Loucy (cell line): ENCODE results near the gene HSF2.
A peak's percentile ranks its signal among the peaks of the same experiment; 100 is the strongest.

Source experiments
- H2AFZ ChIP-seq: fragments of 200-600 bp; sonication (generic); 2 replicates; pipeline ENCODE4 v1.6.0; 2016; ENCODE audit warnings: antibody characterized with exemption, mild to moderate bottlenecking, low read length, moderate library complexity
- H3F3A ChIP-seq: fragments of 200-600 bp; 2 replicates; pipeline ENCODE4 v1.6.0; 2016; ENCODE audit warnings: antibody characterized with exemption, low read depth, mild to moderate bottlenecking
- H3K27me3 ChIP-seq: fragments of 200-600 bp; sonication (generic); 2 replicates; pipeline ENCODE4 v1.6.1; 2014; ENCODE audit warnings: low read length, mild to moderate bottlenecking; ENCODE audit not compliant: insufficient read depth, poor library complexity, severe bottlenecking
- H3K36me3 ChIP-seq: fragments of 200-600 bp; sonication (generic); 2 replicates; pipeline ENCODE4 v1.6.1; 2016; ENCODE audit warnings: low read length; ENCODE audit not compliant: insufficient read depth
- H3K4me1 ChIP-seq: fragments of 200-600 bp; sonication (generic); 2 replicates; pipeline ENCODE4 v1.5.1; 2014; ENCODE audit warnings: low read length, mild to moderate bottlenecking; ENCODE audit not compliant: insufficient read depth, poor library complexity, severe bottlenecking
- H3K4me2 ChIP-seq: fragments of 200-600 bp; sonication (generic); 2 replicates; pipeline ENCODE4 v1.6.0; 2014; ENCODE audit warnings: antibody characterized with exemption, low read length, low read depth, mild to moderate bottlenecking; ENCODE audit not compliant: poor library complexity, severe bottlenecking
- H3K4me3 ChIP-seq: fragments of 200-600 bp; sonication (generic); 2 replicates; pipeline ENCODE4 v1.5.1; 2014; ENCODE audit warnings: low read length, mild to moderate bottlenecking, mixed read lengths; ENCODE audit not compliant: poor library complexity, severe bottlenecking
- H3K79me2 ChIP-seq: fragments of 200-600 bp; sonication (generic); 2 replicates; pipeline ENCODE4 v1.6.1; 2014; ENCODE audit warnings: low read length; ENCODE audit not compliant: insufficient read depth
- H3K9ac ChIP-seq: fragments of 200-600 bp; sonication (generic); 2 replicates; pipeline ENCODE4 v1.6.0; 2014; ENCODE audit warnings: mild to moderate bottlenecking, low read depth, low read length, moderate library complexity; ENCODE audit not compliant: poor library complexity, severe bottlenecking
- H3K9me2 ChIP-seq: fragments of 200-600 bp; sonication (generic); replicated peaks from 2 replicates; pipeline ENCODE4 v1.6.1; 2016; ENCODE audit warnings: low read depth, low read length, mixed read lengths
- H3K9me3 ChIP-seq: fragments of 200-600 bp; sonication (generic); 2 replicates; pipeline ENCODE4 v1.6.1; 2014; ENCODE audit warnings: mild to moderate bottlenecking, antibody characterized with exemption, low read length, low read depth; ENCODE audit not compliant: insufficient read depth
- H4K20me1 ChIP-seq: fragments of 200-600 bp; sonication (generic); 2 replicates; pipeline ENCODE4 v1.6.0; 2014; ENCODE audit warnings: antibody characterized with exemption, low read length, mild to moderate bottlenecking; ENCODE audit not compliant: insufficient read depth, poor library complexity, severe bottlenecking
- CTCF ChIP-seq: fragments of 200-600 bp; sonication (generic); conservative IDR thresholded peaks from 2 replicates; pipeline ENCODE4 v1.5.1; 2014; ENCODE audit warnings: mild to moderate bottlenecking, antibody characterized with exemption, low read length
- EZH2phosphoT487 ChIP-seq: fragments of 200-600 bp; IDR thresholded peaks from 2 replicates; pipeline ENCODE4 v1.6.1; 2018; ENCODE audit warnings: antibody characterized with exemption, mild to moderate bottlenecking, moderate library complexity, borderline replicate concordance

The HSF2 gene

DNA sequence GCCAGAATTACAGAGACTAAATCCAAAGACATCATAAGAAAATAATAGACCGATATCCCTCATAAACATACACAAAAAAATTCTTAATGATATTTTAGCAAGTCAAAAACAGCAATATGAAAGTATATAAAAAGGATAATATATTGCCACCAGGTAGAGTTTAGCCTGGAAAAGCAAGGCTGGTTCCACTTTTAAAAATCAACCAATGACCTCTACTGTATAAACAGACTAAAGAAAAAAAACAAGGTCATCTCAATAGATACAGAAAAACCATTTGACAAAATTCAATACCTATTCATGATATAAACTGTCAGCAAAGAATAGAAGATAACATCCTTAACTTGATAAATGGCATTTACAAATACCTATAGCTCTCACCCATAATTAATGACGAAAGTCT, 62.4 kb downstream of the HSF2 start:
- TF ChIP-seq EZH2phosphoT487 (no peak), CTCF (no peak)
- peaks cover 85% of the 10 kb centered on the region for H3K79me2 ChIP-seq

DNA sequence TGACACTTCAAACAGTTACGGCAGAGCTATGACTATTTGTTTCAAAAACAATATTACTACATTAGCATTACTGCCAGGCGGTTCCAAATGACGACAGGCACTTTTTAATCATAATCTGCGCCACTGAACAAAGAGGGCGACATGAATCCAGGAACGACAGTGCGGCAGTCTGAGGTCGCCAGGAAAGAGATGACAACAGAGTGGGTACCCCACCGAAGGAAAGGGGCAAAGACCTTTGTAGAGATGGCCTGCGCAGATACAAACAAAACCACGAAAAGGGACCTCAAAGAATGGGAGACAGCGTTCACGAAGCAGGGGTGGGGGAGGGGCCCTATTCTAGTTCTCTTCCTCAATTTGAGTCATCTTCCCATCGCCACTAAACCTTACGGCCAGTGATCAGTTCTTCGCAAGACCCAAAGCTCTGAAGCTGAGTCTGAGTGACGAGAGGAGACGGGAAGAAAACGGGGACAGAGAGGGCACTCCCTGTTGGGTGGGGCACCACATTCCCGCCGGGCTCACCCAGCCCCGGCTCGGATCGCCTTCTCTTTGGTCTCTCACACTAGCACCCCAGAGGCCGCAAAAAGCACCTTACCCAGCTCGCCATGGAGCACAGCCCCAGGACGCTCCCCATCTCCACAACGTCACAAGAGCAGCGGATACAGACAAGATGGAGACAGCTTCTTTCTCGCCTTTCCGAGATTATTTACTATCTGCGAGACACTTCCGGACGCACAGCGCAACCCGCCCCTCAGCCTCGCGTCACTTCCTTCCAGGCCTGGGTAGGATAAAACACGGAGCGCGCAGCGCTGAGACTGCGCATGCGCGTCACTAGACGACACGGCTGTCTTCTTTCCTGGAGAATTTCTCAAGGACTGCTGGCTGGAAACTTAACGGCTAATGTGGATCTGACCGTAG, 71.9 kb downstream of the HSF2 start, which contains the start of gene SERINC1:
Gene SERINC1 (minus strand): TSS at position 701 of the 915 bp plus-strand sequence. CDS start 70 bp downstream, at position 631.
- H3K4me3 ChIP-seq: peak within 1 kb of the TSS; percentile 77
- TF ChIP-seq EZH2phosphoT487: no peak
- TF ChIP-seq CTCF: no peak
- no peaks in the 10 kb centered on the region for H3F3A ChIP-seq
- no peaks in the 10 kb centered on the region for H3K36me3 ChIP-seq
- peak within 1 kb of the TSS; percentile 78 for H3K9ac ChIP-seq
- peaks cover 45% of the 10 kb centered on the region for H4K20me1 ChIP-seq
- no peaks in the 10 kb centered on the region for H3K9me3 ChIP-seq
- peak within 1 kb of the TSS; percentile 98 for H3K4me2 ChIP-seq
- H3K27me3 ChIP-seq: no peaks in the 10 kb centered on the region
- peak within 1 kb of the TSS; percentile 86 for H2AFZ ChIP-seq
- H3K4me1 ChIP-seq: peaks cover 33% of the 10 kb centered on the region
- peaks cover 60% of the 10 kb centered on the region for H3K79me2 ChIP-seq
- H3K9me2 ChIP-seq: no peaks in the 10 kb centered on the region

More for the DNA sequence above, 62.4 kb downstream of the HSF2 start:
- Histone ChIP-seq H3K9me3 (no peaks in the 10 kb centered on the region), H3K4me2 (peak overlapping the region; percentile 21), H3K36me3 (peaks cover 13% of the 10 kb centered on the region), H3K4me1 (peaks cover 30% of the 10 kb centered on the region), H3F3A (no peaks in the 10 kb centered on the region), H3K9ac (no peak overlapping the region), H3K27me3 (no peaks in the 10 kb centered on the region), H3K9me2 (no peaks in the 10 kb centered on the region), H2AFZ (no peak overlapping the region), H4K20me1 (peaks cover 95% of the 10 kb centered on the region), H3K4me3 (peak overlapping the region; percentile 9)

DNA sequence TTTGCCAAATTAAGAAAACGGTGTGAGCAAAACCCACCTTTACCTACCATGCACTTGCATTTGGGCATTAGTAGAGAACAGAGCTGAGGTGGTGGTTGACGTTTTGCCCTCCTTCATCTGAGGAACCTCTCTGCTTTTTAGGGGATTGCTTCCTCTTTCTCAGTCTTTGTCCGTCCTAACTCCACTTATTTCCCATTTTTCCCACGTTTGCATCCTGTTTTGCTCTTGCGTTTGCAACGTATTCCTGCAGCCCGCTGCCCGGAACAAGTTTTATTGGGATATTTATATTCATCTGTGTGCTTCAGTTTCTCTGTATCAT, 72.5 kb downstream of the HSF2 start:
- Histone ChIP-seq H3K27me3 (no peaks in the 10 kb centered on the region), H3K9ac (peak overlapping the region; percentile 78), H3K4me2 (peak overlapping the region; percentile 77), H2AFZ (peak overlapping the region; percentile 86), H3K9me3 (no peaks in the 10 kb centered on the region), H3K4me3 (peak overlapping the region; percentile 77), H3K36me3 (no peaks in the 10 kb centered on the region), H3K9me2 (no peaks in the 10 kb centered on the region), H4K20me1 (peaks cover 39% of the 10 kb centered on the region), H3K79me2 (peaks cover 54% of the 10 kb centered on the region), H3K4me1 (peaks cover 28% of the 10 kb centered on the region), H3F3A (no peaks in the 10 kb centered on the region)
- no peak for TF ChIP-seq CTCF
- TF ChIP-seq EZH2phosphoT487: no peak
